ENCODE results near the gene PRR18. TPM values are rescaled to one million over a fixed set of nuclear protein-coding genes. Genes with fewer than 3 reads are reported as not detected.
A peak's percentile ranks its signal among the peaks of the same experiment; 100 is the strongest.

The PRR18 gene
- total and polyA plus RNA-seq, 9 of the 15 experiments (the other 6 are each of a cell fraction or from before 2014, with no cell fraction given): not detected

- no peak for TF ChIP-seq CHD7 (IDR thresholded peaks at IDR 0.05; ENCODE audit: low read depth, low read length)
- no peak for TF ChIP-seq RFX5 (IDR thresholded peaks at IDR 0.05; ENCODE audit: low read depth, low read length)
- no peak for TF ChIP-seq SMARCA4 (IDR thresholded peaks at IDR 0.05)
- no peak for TF ChIP-seq NCOA1 (IDR thresholded peaks at IDR 0.05; ENCODE audit: low read depth)
- TF ChIP-seq XRCC3 (IDR thresholded peaks at IDR 0.05): no peak
- no peak for TF ChIP-seq CHD2 (IDR thresholded peaks at IDR 0.05; ENCODE audit: low read depth, low read length)
- TF ChIP-seq ZNF696 (CRISPR knock-in tag; conservative IDR thresholded peaks at IDR 0.05): no peak
- no peak for TF ChIP-seq MAFF (IDR thresholded peaks at IDR 0.05; ENCODE audit: low read length)
- TF ChIP-seq, protein P1, sequence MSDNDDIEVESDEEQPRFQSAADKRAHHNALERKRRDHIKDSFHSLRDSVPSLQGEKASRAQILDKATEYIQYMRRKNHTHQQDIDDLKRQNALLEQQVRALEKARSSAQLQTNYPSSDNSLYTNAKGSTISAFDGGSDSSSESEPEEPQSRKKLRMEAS (CRISPR knock-in tag; IDR thresholded peaks at IDR 0.05): peak; percentile 68; the same call in 1 of the 2 replicates
- TF ChIP-seq THRB (CRISPR knock-in tag; conservative IDR thresholded peaks at IDR 0.05): no peak
- no peak for TF ChIP-seq HNRNPH1 (optimal IDR thresholded peaks at IDR 0.05; ENCODE audit: low read depth, low read length)
- TF ChIP-seq MYNN (IDR thresholded peaks at IDR 0.05): no peak
- no peak for TF ChIP-seq MYNN (CRISPR knock-in tag; IDR thresholded peaks at IDR 0.05)
- peak; percentile 87; the same call in 1 of the 2 replicates for TF ChIP-seq ELF2 (CRISPR knock-in tag; IDR thresholded peaks at IDR 0.05)
- TF ChIP-seq NR2F6 (CRISPR knock-in tag; IDR thresholded peaks at IDR 0.05): no peak
- no peak for TF ChIP-seq ZNF239 (CRISPR knock-in tag; IDR thresholded peaks at IDR 0.05)
- TF ChIP-seq TRIM28 (IDR thresholded peaks at IDR 0.05): peak; percentile 89
- no peak for TF ChIP-seq ZNF444 (CRISPR knock-in tag; IDR thresholded peaks at IDR 0.05)
Observed at GRCh38 chr6:166342349-166343149, 34.4 kb upstream of the PRR18 start, which contains the start of gene SFT2D1 (continued).

Measured in K562 (cell line).